Left hindlimb (tissue), 1 donor: ENCODE data around the gene CACNA2D1.
"Not testable (repeated sequence)": the region's sequence is repeated elsewhere in the genome, so short reads cannot be mapped to it uniquely, and the experiment has no call there.

Experiments
- DNase-seq: peaks from one replicate; pipeline ENCODE4 v3.0.0-alpha.2; 2018

The CACNA2D1 gene

DNA sequence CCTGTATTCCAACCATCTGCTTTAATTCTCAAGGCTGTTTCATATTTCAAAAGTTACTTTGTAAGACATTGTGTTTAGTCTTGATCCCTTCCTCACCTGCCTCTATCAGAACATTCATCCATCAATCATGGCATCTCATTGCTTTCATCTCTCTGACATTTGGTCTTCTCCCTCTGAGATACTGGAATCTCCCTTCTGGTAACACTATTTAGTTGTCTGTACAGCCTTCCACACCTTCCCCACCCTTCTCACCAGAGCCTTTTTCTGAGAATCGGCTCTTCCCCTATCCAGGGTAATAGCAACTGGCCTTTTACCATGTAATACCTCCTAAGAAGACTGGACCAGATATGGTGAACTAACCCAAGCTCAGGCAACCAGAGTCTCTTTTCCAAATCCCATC is 10.1 kb downstream of the CACNA2D1 start:
- DNase-seq, result no peak

DNA sequence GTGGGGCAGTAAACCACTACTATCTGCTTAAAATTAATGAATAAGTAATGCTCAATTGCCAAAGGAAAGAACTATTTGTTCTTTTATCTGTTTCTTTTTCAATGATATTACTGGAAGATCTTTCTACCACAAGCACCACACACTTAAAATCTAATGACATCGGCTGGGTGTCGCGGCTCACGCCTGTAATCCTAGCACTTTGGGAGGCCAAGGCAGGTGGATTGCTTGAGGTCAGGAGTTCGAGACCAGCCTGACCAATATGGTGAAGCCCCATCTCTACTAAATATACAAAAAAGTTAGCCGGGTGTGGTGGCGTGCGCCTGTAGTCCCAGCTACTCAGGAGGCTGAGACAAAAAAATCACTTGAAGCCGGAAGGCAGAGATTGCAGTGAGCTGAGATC is 10.8 kb downstream of the CACNA2D1 start:
- DNase-seq, result not testable (repeated sequence)

DNA sequence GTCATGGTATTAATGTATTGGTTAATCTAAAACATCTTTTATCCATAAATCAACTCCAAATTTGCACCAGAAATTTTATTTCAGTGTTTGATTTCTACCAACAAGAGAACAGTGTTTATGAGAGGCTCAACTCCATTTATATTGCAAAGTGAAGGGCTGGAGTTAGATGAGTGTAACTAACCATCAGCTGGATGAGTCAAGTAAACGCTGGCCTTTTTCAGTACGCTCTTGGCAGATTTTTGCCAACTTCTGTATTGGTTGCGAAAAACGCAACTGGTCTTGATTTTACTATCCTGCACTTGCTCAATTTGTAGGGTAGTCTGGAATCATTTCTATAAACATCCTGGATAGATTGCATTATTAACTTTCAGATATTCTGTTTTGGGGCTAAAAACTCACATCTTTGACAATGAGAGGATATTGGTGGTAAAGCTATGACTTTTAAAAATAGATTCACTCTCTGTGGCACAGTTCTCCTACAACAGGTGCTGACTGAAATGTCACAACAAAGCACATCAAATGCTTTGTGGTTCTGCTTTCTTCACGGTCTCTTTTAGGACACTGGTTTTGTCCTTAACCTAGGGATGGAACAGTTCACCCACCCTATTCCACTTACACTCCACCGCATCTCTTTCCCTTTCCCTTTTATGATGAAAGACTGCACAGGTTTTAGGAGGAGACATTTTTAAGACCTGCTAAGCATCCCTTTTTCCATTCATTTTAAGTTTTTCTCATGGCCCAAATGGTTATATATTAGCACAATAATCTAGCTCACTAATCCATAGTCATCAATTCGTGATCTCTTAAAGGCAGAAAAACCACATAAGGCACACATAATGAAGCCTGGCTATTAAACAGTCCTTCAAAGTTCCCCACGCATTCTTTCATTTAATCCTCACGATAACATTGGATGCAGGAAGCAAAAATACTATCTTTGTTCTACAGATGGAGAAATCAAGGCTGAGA is 12.8 kb downstream of the CACNA2D1 start:
- no peak for DNase-seq

DNA sequence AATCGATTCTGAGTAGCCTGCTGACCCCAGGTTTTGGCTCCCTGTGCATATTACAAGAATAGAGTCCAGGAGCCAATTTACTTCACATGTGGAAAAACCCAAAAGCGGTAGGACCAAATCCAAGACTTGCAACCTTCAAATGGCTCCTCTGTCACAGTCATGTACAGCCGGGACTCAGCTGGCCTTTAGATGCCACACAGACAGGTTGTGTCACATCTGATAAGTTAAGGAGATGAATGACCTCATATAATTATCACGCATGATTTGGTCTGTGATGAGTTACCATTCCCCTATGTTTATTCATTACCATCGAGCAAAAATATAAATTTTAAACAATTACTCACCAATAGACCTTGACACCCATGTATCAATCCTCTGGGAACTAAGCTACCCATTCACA is 14.2 kb downstream of the CACNA2D1 start:
- no peak for DNase-seq

DNA sequence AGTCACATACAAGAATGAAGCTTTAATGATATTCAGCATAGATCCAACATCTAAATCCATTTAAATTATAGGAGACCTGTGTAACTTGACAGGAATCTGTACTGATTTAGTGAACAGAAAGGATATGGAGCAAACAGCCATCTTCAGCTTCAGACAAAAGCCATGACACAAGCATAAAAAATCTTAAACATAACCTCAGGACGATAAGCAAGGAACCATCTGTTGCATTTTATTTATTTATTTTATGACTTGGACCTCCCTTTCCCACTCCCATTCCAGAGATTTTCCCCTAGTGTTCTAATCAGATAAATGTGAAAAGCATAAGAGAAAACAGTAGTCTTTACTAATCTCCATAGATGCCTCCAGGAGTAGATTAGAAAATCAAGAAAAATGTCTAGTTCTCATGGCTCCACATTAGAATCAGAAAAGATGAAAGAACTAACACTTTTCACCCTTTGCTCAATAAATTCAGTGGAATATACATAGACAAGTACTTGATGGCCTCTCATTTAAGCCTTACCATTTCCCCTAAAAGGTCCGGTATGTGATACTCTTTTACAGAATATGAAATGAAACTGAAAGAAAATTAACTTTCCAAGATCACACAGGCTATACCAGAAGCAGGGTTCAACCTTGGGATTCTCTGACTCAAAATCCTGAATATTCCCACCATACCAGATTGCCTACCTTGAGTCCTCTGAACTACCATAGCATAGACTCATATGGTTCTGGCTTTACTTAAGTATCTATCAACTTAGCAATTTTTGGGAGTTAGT is 15.2 kb downstream of the CACNA2D1 start:
- DNase-seq, result no peak

DNA sequence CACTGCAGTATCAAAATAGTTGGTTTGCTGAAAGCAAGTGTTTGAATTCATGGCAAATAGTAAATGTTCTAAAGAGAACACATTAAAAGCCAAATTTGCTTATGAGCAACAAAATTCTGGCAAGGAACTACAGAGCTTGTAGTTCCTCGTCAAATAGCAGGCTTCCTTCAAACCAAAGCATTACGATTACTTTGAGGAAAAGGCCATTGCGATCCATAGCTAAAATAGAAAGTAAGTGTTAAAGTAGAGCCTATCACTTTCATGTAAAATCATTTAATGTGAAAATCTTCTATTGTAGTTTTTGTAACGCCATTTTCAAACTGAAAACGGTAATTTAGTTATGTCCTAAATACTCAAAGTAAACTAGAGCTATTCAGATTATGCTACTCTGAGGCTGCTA is 20.1 kb downstream of the CACNA2D1 start:
- no peak for DNase-seq

DNA sequence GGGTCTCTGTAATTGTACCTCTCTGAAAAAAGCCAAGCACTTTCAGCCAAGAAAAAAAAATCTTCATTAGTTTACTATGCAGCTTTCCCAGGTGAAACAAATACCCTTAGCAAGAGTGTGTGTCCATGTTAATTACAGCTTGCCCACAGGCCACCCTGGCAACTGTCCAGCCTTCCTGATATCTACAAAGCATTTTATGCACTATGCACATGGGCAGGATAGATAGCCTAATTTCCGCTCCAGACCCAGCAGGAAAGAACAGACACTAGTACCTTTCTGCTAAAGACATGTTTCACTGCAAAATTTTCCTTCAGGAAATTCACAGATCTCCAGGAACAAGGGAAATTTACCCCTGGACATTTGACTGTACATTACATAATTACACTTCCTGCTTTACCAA is 24.4 kb downstream of the CACNA2D1 start:
- DNase-seq, result no peak

DNA sequence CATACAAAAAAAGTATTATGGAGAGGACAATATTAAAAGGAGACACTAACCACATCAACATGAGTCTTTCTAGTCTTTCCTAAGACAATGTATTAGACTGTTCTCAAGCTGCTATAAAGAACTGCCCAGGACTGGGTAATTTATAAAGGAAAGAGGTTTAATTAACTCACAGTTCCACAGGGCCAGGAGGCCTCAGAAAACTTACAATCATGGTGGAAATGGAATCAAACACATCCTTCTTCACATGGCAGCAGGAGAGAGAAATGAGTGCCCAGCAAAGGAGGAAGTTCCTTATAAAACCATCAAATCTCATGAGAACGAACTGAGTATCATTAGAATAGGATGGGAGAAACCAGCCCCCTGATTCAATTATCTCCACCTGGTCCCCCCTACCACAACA is 25.7 kb downstream of the CACNA2D1 start:
- no peak for DNase-seq

DNA sequence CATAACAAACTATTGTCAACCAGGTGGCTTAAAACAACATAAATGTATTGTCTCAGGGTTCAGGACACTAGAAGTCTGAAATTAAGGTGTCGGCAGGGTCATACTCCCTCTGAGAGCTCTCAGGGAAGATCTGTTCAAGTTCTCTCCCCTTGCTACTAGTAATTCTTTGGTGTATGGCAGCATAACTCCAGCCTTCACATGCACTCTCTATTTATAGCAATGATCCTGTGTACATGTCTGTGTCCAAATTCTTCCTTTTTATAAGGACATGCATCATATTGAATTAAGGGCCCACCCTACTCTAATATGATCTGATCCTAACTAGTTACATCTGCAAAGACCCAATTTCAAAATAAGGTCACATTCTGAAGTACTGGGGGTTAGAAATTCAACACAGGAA is 27.2 kb downstream of the CACNA2D1 start:
- no peak for DNase-seq

DNA sequence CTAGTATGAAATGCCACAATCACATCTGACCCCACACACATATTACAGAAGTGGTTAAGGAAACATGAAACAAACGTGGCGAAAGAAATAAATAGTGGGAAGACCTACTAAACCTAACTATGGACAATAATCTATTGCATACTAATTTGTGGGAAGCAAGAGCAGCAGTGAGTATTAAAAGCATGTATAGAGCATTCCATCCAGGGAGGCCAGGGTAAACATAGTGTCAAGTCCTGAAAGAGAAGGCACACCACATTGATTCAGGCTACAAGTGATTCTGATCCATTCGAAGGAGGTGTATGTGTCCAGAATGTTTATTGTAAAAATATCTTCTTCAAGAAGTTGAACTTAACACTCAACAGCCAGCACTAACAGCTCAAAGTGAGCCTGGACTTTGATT is 29.2 kb downstream of the CACNA2D1 start:
- no peak for DNase-seq

DNA sequence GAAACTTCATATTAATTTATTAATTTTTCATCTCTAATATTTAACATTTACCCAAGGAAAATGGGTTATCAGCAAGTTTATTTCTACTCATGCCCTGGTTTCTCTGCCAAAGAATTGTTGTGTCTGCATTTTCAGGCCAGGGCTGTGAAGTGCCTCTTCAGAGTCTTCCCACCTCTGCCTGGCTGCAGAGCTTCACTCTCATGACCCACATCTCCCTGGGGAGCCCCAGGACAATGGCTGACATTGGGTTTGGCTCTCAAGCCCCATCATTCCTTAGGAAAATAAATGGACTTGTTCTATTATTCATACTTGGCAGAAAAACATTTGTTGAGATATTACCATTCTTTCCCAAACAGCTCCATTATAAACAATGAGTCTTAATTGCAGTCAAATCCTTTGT is 30.3 kb downstream of the CACNA2D1 start:
- no peak for DNase-seq

DNA sequence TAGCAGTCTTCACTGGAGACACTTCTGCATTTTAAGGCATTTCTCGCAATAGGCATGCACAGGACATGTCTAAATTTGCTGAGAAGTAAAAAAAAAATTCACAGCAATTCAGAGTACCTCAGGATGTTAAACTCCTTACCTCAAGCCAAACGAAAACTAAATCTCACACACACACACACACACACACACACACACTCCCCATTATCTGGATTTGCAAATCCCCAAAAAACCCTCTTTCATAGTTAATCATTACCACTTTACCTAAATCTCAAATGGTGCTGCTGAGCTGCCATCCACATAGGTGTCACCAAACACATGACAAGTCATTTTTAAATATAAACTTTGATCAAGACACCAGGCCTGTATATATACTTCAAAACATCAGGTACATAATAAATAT is 31.8 kb downstream of the CACNA2D1 start:
- no peak for DNase-seq

DNA sequence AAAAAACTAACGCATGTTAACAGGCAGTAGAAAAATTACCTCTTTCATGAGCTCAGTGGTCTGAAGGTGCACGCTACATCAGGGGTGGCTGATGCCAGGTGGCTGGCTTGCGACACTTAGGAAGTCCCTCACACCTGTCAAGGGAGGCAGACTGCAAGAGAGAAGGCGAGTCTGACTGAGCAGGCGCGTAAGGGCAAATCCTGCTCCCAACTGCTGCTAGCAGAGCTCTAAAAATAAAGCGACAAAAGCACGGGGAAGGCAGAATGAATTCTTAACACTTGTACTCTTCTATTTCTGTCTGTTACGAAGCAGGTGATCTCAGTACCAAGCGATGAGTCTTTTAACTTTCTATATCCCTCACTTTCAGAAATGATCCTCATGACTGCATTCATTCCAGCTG is 33.1 kb downstream of the CACNA2D1 start:
- no peak for DNase-seq

DNA sequence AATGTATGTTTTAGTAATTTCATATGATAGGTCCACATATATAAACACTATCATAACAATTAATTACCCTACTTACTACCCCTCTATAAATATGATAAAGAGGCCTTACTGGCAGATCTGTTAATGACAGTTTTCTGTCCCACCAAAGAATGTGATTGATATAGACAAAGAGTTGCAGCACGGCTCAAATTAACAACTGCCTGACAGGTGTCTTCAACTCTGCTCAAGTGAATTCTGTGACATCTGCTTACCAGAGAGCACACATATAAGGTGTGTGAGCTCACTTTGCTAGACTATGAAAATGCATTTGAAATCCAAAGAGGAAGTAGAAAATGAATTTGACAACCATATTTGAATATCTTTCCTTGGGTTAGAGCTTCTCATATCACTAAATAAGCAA is 36.6 kb downstream of the CACNA2D1 start:
- DNase-seq, result no peak

DNA sequence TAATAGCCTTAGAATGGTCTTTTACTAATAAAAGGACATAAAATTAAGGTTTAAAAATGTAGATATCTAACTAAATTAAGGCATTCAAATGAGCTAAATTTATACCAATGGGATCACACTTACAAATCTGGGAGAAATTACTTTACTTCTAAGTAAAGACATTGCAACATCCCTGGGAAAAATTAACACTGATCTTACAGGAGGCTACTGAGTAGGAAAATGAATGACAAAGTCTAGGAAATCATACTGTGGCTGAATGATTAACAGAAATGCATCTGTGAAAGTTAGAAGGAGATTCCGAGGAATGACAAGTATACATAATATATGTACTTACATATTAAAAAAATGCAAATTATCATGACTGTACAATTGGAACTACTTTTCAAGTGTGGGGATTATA is 38.3 kb downstream of the CACNA2D1 start:
- no peak for DNase-seq

DNA sequence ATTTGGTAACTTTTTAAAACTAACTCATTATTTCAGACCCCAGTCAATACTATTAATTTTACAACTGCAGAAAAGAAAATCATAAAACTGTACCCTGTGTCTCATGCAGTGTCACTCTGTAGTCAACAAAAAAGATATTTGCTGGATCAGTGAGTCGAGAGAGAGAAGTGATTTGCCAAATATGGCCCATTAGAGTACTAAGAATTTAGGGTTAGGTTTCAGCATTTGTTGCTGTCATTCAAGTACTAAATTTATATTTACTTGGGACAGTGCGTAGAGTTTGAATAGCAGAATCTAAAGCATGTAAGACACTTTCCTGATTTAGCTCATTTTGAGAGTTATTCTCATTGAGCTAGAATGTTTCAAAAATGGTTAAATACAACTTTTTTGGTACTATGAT is 38.9 kb downstream of the CACNA2D1 start:
- no peak for DNase-seq

DNA sequence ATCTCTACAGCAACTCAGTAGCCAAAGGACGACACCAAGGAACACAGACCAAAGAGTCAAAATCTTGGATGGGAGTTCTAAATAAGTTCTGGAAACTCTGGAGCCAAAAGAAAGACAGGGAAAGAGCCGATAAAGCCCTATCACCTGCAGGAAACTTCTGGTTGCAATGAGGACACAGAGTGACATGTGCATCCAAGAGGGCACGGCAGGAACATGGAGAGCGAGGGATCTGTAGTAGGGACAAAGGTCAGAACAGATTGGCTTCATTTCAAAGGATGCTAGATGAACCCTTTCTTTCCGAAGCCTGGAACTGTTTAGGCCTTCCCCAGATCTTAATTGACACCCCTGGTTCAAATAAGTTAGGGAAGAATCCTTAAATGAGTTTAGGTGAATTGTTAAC is 39.5 kb downstream of the CACNA2D1 start:
- no peak for DNase-seq

DNA sequence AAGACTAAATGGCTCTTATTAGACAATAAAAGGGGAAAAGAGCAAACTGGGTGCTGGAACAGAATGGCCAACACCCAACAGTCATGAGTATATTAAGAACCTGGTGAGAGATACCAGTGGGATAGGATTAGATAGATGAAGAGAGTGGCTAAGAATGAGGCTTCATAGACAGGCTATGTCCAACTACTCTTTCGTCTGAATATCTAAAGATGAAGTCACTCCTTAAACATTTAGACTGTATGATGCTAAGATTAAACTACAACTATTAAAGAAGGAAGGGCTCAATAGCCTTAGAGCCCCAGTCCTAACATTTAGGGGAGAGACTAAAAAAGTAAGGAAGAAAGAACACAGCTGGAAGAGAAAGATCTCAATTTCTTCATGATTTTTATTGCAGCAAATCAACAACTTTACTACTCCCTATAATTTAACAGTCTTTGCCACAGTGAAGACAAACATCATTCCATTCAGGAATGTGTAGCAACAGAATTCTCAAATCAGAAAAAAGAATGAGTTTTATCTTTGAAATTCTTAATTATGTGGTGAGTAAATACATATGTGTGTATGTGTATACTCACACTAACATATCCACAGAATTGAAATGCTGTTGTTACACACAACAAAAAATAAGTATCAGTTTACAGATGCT is 45.6 kb downstream of the CACNA2D1 start:
- DNase-seq, result no peak

DNA sequence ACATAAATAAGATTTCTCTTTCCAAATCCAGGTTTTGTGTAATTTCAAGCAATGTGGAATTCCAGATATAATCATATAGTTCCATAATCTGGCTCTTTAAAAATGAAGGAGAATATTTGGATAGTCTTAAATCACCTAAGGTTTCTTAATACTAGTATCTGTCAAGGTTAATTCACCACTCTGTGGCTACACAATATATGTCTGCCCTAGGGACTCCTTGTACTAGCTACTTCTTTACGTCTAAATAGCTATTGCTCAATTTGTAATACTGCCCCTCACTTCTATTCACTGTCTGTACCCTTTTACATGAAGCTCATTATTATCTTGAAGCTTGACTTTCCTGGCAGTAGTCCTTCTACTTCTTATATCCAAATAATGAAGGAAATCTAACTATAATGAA is 47.2 kb downstream of the CACNA2D1 start:
- DNase-seq, result no peak

DNA sequence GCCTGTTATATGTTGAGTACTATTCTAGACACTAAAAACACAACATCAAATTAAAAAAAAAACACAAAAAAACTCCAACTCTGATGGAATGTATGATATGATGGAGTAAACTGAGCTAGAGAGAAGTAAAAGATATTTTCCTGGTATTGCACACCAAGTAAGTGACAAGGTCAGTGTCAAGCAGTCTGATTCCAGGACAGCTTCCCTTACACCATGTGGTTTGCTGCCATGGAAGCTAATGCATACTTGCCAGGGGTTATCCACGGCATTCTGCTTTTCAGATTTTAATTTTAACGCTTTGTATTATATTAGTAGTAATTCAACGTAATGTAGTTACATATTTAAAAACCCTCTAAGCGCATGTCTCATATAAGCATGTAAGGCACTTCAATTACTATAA is 48.4 kb downstream of the CACNA2D1 start:
- no peak for DNase-seq

DNA sequence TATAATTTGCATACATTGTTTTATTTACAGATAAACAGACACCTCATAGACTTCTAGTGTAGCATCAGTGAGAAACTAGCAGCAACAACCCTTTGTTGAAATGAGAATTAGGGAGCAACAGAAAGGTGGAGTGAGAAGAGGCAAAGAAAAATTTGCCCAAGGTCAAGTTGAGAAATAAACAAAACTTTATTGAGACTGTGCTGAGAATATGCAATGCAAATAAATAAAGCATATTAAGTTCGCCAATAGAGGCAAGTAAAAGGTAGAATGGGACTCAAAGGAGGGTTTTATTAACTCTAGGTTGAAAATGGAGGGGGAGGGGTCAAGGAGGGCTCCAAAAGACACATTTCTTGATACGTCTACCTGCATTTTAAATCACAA is 49.7 kb downstream of the CACNA2D1 start:
- no peak for DNase-seq

DNA sequence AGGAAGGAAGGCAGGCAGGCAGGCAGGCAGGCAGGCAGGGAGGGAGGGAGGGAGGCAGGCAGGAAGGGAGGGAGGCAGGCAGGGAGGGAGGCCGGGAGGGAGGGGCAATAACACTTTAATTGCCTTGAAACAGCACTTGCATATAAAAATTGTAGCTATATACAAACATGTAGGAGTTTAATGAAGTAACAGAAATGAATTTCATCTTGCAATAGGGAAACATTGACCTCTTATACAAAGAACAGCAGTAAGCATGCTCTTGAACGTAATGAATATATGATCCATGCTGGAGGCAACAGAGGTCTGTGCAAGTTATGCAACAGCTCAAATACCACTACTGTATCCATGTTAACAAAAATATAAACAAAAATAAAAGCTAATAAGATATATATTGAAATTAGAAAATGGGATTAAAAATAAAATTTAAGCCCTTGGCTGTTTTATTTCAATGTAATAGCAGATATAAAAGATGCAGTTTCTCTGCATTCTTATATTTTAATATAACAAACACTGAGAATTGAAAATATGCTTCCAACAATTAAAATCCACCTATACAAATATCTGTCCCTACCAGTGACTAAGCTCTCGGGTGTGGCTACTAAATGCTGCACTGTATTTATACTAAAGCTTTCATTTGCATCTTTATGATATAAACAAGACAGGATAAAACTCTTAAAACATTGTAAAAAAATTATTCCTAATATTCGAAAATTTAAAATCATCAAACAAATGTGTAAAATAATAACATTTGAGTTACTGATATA is 50.3 kb downstream of the CACNA2D1 start:
- no peak for DNase-seq

DNA sequence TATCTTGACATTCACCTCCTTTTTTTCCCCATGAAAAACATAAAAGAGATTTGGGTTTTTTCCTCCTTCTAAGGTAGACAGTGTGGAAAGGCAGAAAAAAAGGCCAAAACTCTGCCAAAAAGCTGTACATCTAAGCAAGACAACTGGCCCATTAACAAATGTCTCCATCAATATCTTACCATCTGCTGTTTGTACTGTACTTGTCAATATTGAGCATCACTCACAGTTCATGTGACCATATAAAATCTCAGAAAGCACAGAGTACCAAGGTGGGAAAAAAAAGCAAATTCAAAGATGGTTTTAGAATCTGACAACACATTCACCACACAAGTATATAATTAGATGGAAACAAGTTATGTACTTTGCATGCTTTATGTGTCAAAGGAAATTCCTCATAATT is 52.6 kb downstream of the CACNA2D1 start:
- DNase-seq, result no peak
